GM21423 (cell line): ENCODE data around the gene AHDC1.
"Not testable (repeated sequence)": the region's sequence is repeated elsewhere in the genome, so short reads cannot be mapped to it uniquely, and the experiment has no call there.

Experiments
- ATAC-seq: cut with Tn5 transposase; IDR thresholded peaks from one replicate; pipeline ENCODE4 v1.9.1; 2021; ENCODE audit warnings: mild to moderate bottlenecking, moderate library complexity; ENCODE audit not compliant: unreplicated experiment

The AHDC1 gene, protein sequence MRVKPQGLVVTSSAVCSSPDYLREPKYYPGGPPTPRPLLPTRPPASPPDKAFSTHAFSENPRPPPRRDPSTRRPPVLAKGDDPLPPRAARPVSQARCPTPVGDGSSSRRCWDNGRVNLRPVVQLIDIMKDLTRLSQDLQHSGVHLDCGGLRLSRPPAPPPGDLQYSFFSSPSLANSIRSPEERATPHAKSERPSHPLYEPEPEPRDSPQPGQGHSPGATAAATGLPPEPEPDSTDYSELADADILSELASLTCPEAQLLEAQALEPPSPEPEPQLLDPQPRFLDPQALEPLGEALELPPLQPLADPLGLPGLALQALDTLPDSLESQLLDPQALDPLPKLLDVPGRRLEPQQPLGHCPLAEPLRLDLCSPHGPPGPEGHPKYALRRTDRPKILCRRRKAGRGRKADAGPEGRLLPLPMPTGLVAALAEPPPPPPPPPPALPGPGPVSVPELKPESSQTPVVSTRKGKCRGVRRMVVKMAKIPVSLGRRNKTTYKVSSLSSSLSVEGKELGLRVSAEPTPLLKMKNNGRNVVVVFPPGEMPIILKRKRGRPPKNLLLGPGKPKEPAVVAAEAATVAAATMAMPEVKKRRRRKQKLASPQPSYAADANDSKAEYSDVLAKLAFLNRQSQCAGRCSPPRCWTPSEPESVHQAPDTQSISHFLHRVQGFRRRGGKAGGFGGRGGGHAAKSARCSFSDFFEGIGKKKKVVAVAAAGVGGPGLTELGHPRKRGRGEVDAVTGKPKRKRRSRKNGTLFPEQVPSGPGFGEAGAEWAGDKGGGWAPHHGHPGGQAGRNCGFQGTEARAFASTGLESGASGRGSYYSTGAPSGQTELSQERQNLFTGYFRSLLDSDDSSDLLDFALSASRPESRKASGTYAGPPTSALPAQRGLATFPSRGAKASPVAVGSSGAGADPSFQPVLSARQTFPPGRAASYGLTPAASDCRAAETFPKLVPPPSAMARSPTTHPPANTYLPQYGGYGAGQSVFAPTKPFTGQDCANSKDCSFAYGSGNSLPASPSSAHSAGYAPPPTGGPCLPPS (N-terminal part only)

DNA sequence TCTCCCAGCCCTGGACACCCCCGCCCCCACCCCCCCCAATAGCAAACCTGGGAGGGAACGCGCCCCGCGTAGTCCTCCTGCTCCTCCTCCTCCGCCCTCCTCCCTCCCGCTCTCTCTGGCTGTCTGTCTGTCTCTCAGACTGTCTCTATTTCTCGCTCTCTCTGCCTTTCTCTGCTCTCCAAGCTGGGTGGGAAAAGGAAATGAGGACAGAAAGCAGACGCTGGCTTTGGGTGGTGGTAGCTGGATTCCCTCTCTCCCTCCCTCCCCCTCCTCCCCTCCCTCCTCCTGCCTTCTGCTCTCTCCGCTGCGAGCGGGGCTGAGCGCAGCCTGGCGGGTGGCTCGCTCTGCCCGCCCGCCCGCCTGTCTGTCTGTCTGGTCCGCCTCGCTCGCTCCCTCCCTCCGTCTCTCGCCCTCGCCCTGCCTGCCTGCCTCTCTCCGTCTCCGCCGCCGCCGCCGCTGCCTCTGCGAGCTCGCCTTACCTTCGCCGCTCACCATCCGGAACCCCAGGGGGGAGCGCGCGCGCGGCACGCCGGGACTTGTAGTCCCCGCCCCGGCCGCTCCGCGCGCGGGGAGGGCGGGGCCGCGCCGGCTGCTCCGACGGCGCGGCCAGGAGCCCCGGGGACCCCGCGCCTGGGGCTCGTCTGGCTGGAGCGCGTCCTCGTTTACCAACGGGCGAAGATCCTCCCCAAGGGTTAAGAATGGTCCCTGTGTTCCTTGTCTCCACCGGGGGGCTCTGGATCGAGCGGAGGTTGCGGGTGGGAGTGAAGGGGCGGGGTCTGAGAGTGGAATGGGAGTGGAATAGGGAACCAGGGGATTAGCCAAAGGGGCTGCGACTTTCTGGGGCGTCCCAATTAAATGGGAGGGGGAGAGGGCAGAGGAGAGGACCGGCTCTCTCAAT, at the start of gene AHDC1:
TSS of gene AHDC1 (minus strand) at position 464 of the 898 bp plus-strand sequence. CDS start 52,029 bp downstream, outside the sequence.
- peak; percentile 39 for ATAC-seq

DNA sequence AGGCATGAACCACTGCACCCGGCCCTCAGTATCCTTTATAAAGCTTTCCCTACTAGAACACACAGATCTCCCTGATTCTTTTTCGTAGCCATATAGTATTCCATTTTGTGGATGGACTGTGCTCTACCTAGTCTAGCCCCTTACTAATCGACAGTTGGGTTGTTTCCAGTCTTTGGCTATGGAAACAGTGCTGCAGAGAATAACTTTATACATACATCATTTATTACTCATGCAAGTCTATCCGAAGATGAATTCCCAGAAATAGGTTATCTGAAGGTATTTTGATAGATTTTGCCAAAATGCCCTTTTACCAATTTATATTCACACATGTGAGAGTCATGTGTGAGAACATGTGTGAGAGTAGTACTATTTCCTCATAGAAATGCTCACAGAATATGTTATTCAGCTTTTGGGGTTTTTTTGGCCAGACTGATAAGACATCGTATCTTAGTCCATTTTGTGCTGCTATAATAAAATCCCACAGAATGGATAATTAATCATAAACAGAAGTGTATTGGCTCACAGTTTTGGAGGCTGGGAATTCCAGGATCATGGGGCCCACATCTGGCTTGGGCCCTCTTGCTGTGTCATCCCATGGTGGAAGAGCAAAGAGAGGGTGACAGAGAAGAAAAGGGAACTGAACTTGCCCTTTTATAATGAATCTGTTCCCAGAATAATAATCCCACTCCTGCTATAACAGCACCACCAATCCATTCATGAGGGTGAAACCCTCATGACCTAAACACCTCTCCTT, 48.3 kb upstream of the AHDC1 start:
- ATAC-seq: no peak

DNA sequence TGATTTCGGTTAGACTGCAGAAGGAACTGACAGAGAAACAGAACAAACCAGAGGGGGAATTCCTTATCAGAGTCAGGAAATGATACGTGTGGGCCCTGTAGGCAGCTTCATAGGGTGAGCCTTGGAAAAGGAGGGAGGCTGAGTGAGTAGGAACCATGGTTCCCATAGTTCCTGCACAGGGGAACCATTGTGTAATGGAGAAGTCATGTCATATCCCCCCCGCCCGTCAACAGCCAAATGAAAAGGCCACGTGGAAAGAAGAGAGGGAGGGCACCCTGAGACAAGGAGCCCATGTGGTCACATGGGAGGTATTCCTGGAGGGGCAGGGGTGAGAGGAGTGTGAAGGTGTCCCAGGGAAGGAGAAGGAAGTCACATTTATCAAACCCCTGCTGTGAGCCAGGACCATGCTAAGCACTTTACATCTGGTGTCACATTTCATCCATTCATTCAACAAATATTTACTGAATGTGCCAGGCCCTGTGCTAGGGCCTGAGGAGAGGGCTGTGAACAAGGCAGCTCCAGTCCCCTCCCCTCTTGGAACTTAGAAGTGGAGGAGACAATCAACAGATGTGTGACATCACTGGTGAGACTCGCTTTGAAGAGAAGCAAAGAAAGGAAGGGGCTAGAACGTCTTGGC, 46.7 kb upstream of the AHDC1 start:
- ATAC-seq: no peak

DNA sequence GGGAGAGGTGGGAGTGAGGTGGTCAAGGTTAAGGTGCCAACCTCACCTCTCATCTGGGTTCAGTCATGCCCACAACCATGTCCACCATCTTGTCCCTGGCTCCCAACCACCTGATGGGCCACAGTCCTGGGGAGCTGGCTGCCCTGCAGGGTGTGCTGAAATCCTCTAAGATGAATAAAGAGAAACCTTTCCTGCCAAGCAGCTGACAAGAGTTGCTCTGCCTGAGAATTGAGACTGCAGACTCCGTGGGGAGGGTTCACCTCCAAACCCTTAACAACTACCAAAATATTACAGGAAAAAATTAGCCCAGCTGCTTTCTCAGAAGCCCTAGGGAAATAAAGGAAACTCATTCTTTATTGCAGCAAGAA, 46.2 kb upstream of the AHDC1 start:
- ATAC-seq: no peak

DNA sequence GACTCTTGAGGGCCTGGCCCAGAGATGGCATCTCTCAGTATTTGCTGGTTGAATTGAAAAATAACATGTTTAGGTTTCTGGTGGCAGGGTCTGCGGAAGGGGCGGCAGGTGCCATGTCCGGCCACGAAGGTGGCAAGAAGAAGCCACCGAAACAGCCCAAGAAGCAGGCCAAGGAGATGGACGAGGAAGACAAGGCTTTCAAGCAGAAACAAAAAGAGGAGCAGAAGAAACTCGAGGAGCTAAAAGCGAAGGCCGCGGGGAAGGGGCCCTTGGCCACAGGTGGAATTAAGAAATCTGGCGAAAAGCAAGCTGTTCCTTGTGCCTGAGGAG, 45.3 kb upstream of the AHDC1 start:
- ATAC-seq: no peak

DNA sequence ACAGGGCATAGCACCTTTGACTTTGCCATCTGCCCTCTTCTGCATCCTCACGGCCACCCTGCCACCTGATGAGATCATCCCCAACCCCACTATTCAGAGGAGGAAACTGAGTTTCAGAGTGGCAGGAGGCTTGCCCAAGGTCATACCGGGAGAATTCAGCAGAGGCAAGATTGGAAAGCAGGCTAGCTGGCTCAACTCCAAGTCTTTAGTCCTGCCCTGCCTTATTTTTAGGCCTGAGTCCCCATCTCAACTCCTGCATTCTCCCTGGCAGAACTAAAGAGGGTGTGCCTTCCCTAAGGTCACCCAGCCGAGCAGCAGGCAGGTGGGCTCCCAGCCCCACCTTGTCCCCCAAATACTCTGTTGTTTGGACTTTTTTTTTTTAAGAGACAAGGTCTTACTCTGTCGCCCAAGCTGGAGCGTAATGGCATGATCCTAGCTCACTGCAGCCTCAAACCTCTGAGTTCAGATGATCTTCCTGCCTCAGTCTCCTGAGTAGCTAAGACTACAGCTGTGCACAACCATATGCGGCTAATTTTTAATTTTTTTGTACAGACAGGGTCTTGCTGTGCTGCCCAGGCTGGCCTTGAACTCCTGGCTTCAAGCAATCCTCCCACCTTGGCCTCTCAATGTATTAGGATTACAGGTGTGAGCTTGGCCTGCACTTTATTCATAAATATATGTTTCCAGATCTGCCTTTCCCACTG, 44.8 kb upstream of the AHDC1 start:
- no peak for ATAC-seq

DNA sequence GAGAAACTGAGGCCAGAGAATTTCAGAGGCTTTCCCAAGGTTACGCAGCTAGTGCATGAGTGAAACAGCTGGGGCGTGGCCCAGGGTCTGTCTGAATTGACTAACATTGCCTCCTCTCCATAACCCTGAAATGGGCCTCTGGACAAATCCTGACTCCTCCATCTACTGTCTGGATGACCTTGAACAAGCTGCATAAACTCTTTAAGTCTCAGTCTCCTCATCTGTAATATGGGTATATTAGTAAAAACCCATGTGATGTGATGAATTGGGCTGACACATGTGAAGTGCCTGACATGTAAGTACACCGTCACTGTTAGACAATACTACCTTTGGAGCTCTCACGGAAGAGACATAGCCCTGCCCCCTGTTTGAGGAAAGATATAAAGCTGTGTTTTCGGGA, 43.4 kb upstream of the AHDC1 start:
- no peak for ATAC-seq

DNA sequence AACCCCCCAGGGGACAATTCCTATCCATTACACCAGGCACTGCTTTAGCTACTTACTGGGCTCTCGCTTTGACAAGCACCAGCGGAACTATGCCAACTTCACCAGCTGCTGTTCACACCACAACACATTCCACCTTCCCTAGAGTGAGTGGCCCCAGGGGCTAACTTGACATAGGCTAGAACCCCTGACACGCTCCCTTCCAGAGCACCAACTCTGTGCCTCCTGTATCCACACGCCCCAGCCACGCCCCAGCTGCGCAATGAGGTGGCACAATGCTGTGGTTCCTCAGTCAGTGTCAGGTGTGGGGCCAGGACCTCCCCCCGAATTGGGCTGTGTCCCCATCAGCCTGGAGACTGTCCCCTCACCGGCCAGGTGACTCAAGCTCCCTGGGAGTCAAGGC, 42.7 kb upstream of the AHDC1 start:
- ATAC-seq: no peak

DNA sequence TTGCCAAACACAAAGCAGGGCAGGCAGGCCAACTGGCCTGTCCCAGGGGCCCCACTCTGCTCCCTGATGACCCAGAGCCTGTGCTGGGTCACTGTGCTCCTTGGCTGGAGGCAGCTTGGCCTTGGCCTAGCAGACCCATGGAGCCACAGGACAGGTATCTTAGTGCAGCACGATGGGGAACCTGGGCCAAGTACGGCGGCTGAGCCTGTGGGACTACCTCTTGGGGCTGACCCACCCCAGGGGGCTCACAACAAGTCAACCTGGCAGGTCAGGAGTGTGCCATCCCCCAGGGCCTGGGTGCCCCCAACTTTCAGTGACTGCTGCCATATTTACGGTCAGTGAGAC, 41.1 kb upstream of the AHDC1 start:
- no peak for ATAC-seq

DNA sequence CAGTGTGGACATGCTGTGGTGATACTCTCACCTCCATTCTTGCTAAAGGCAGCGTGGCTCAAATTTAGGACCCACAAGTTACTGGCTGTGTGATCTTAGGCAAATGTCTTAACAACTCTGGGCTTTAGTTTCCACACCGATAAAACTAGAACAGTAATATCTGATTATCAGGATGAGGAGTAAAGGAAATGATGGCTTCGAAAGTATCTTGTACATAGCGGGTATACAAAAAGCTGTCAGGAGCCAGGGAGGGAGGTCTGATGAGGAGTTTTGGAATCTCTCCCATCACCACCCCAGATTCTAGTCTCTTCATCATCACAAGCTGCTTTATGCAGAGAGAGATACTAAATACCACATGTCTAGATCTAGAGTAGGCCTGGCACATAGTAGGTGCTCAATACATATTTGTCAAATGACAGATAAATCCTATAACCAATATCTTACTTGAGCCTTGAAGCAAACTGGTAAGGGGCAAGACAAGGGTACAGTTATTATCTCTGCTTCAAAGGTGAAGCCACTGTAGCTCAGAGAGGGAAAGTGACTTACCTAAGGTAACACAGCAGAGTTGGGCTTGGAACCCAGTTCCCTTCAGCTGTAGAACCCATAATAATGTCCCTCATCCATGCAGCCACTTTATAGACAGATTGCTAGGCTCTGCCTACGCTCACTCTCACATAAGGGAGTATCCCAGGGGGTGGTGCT, 40.6 kb upstream of the AHDC1 start:
- no peak for ATAC-seq

DNA sequence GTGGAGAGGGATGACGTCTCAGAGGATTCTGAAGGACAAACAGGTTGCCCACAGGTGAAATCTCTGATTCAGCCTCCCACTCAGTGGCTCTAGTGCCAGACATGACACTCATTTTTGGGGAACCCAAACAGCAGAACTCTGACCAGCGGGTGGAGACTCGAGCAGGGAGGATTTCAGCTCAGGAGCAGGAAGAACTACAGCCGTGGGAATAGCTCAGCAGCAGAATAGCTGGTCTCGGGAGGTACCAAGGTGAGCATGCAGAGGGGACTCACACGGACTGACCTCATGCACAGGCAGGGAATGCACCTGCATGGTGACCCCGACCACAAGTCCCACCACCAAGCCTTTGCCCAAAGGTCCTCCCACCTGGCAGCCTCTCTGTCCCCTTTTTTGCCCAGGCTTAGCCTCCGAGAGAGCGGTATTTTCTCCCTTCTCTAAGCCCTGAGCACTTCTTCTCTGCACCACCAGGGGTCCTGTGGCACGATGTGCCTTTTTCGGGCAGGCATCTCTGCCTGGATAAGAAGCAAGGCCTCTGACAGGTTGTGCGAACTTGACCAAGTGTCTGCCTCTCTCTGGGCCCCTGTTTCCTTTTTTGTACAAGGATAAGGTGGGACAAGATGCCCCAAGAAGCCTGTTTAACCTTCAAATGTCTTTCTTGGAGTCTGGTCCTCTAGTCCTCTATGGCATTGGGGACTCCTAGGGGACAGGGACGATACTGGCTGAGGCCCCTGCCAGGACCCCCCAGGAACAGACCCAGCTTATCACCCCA, 39.8 kb upstream of the AHDC1 start:
- peak; percentile 68 for ATAC-seq

DNA sequence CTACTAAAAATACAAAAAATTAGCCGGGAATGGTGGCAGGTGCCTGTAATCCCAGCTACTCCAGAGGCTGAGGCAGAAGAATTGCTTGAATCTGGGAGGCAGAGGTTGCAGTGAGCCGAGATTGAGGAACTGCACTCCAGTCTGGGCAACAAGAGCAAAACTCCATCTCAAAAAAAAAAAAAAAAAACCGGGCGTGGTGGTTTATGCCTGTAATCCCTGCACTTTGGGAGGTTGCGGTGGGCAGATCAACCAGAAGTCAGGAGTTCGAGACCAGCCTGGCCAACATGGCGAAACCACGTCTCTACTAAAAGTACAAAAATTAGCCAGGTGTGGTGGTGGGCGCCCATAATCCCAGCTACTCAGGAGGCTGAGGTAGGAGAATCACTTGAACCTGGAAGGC, 36.6 kb upstream of the AHDC1 start:
- not testable (repeated sequence) for ATAC-seq

DNA sequence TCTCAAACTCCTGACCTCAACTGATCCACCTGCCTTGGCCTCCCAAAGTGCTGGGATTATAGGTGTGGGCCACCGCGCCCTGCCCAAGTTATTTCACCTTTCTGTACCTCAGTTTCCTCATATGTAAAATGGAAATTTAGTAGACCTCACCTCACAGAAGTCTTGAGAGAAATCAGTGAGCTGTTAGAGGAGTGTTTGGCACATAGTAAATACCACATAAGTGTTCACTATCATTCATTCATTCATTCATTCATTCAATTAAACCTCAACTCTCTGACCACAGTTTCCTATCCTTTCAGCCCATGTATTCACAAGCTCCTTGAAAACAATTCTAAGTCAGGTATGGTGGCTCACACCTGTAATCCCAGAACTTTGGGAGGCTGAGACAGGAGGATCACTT, 34.9 kb upstream of the AHDC1 start:
- ATAC-seq: no peak

DNA sequence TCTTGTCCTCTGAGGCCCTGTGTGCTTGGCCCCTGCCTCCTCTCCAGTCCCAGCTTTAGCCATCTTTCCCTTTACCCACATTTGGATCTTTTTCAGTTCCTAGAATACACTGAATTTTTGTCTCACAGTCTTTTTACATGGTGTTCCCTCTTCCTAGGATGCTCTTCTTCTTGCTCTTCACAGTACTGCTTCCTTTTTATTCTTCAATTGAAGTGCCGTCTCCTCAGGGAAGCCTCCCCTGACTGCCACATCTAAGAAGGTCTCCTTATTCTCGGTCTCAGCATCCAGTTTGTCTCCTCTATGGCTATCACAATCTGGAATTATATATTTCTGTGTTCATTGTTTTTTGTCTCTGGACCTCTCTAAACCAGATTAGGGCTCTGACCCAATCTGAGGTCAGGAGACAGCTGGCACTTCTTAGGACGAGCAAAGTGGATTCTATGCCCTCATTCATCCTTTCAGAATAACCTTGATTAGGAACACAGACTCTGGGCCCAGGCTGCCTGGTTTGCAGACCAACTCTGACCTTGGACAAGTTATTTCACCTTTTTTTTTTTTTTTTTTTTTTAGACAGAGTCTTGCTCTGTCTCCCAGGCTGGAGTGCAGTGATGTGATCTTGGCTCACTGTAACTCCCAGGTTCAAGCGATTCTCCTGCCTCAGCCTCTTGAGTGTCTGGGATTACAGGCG, 34.2 kb upstream of the AHDC1 start:
- no peak for ATAC-seq

DNA sequence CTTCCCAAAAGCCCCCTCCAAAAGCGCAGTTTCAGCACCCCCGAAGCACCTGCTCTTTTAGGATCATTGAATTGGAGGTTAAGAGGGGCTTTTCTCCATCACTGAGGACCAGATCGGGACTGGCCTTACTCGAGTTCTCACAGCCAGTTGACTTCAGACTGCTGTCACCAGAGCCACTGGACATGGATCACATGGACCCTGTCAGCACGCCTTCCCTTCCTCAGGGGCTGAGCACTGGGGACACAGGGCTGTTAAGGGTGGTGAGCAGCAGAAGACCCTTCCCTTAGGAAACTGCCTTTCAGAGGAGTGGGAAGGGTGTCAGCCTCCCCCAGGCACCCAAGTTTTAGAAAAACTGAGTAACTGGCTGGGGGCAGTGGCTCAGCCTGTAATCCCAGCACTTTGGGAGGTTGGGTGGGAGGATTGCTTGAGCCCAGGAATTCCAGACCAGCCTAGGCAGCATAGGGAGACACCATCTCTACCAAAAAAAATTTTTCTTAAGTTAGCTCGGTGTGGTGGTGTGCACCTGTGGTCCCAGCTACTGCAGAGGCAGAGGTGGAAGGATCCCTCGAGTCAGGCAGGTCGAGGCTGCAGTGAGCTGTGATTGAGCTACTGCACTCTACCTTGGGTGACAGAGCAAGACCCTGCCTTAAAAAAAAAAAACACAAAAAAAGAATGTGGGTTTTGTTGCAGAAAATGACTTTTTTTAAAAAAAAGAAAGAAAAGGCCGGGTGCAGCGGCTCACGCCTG, 31.6 kb upstream of the AHDC1 start:
- no peak for ATAC-seq

DNA sequence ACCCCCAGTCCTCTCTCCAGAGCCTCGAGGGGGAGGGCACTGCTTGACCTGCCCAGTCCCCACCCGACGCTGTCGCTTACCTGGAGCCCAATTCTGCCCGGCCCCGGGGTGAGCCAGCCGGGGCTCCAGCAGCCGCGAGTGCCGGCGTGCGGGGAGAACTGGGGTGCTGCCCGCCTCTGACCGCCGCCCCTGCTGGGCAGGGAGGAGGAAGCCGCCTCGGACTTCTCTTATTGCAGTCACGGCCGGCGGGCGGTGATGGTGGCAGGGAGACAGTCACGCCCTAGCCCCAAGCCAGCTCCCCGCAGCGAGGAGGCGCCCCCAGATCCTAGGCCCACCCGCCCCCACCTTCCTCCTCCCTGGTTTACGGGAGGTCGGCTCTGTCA, 31.0 kb upstream of the AHDC1 start, which contains the start of gene FGR:
TSS of gene FGR (minus strand) at position 201 of the 383 bp plus-strand sequence. CDS start 11,269 bp downstream, outside the sequence.
- no peak for ATAC-seq
